Measurements from ENCODE around the gene VTI1A.

DNA sequence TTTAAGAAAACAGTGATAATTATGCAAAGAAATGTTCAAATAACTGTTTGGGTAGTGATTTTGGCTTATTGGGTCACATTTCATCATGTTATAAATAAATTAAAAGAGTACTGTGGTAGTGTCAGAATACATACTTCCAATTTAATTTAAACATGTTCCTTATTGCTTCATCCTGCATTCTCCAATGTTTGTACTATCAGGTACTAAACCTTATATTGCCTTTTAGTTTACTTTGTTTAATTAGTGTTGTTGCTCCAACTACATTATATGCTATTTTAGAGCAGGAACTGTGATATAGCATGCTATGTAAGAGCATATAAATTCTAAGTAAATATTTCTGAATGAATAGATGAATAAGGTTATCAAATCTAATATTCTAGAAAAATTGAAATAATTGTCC lies 40.9 kb downstream of the VTI1A start:
- TF ChIP-seq, protein P1, sequence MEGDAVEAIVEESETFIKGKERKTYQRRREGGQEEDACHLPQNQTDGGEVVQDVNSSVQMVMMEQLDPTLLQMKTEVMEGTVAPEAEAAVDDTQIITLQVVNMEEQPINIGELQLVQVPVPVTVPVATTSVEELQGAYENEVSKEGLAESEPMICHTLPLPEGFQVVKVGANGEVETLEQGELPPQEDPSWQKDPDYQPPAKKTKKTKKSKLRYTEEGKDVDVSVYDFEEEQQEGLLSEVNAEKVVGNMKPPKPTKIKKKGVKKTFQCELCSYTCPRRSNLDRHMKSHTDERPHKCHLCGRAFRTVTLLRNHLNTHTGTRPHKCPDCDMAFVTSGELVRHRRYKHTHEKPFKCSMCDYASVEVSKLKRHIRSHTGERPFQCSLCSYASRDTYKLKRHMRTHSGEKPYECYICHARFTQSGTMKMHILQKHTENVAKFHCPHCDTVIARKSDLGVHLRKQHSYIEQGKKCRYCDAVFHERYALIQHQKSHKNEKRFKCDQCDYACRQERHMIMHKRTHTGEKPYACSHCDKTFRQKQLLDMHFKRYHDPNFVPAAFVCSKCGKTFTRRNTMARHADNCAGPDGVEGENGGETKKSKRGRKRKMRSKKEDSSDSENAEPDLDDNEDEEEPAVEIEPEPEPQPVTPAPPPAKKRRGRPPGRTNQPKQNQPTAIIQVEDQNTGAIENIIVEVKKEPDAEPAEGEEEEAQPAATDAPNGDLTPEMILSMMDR (IDR thresholded peaks at IDR 0.05), result no peak
- TF ChIP-seq POLR2A (IDR thresholded peaks at IDR 0.05), result no peak

Data from uterus (tissue), 2 donors.